Endothelial cell (in vitro differentiated cells): Measurements from ENCODE around the gene FBXW8. TPM values are rescaled to one million over a fixed set of nuclear protein-coding genes. Genes with fewer than 3 reads are reported as not detected.

Experiments used
- DNase-seq: peaks from one replicate; pipeline ENCODE4 v3.0.0; 2021; ENCODE audit warnings: low spot score
- H3K27ac Mint-ChIP-seq: one replicate; pipeline ENCODE4 v1.8.0; 2021; ENCODE audit warnings: mixed read lengths, inconsistent platforms; ENCODE audit not compliant: unreplicated experiment
- H3K27me3 Mint-ChIP-seq: one replicate; pipeline ENCODE4 v1.8.0; 2021; ENCODE audit warnings: mild to moderate bottlenecking, moderate library complexity, mixed read lengths, inconsistent platforms; ENCODE audit not compliant: unreplicated experiment
- H3K36me3 Mint-ChIP-seq: one replicate; pipeline ENCODE4 v1.8.0; 2021; ENCODE audit warnings: mild to moderate bottlenecking, low read depth, mixed read lengths, inconsistent platforms; ENCODE audit not compliant: unreplicated experiment
- H3K4me1 Mint-ChIP-seq: one replicate; pipeline ENCODE4 v1.8.0; 2021; ENCODE audit warnings: mild to moderate bottlenecking, mixed read lengths, inconsistent platforms; ENCODE audit not compliant: unreplicated experiment
- H3K4me3 Mint-ChIP-seq: one replicate; pipeline ENCODE4 v1.8.0; 2021; ENCODE audit warnings: mild to moderate bottlenecking, mixed read lengths, inconsistent platforms; ENCODE audit not compliant: unreplicated experiment
- H3K9me3 Mint-ChIP-seq: one replicate; pipeline ENCODE4 v1.8.0; 2021; ENCODE audit warnings: mixed read lengths, inconsistent platforms; ENCODE audit not compliant: unreplicated experiment
- total RNA-seq: library from RNA; stranded (reverse); fragmentation: NEBNext Ultra II Directional; extraction: Animal tissue kit (Norgen Biotek cat#: 25700); gene quantifications from one replicate; pipeline ENCODE4 v1.2.1, GENCODE V29; 2021; ENCODE audit not compliant: unreplicated experiment
- TF ChIP-seq, protein P1 (sequence below): fragments of 200-600 bp; sonication (generic); IDR thresholded peaks from one replicate; pipeline ENCODE4 v1.5.0; 2021; ENCODE audit warnings: antibody characterized with exemption; ENCODE audit not compliant: unreplicated experiment

The FBXW8 gene
- total RNA-seq, 1 donor from 2014 or later = 17.8 TPM

- Mint-ChIP-seq H3K9me3 (no peaks in the 10 kb centered on the region), H3K4me3 (no peak overlapping the region), H3K27me3 (peaks cover 12% of the 10 kb centered on the region), H3K27ac (no peak overlapping the region), H3K36me3 (no peaks in the 10 kb centered on the region), H3K4me1 (peaks cover 9% of the 10 kb centered on the region)
- no peak for DNase-seq
- TF ChIP-seq, protein P1, sequence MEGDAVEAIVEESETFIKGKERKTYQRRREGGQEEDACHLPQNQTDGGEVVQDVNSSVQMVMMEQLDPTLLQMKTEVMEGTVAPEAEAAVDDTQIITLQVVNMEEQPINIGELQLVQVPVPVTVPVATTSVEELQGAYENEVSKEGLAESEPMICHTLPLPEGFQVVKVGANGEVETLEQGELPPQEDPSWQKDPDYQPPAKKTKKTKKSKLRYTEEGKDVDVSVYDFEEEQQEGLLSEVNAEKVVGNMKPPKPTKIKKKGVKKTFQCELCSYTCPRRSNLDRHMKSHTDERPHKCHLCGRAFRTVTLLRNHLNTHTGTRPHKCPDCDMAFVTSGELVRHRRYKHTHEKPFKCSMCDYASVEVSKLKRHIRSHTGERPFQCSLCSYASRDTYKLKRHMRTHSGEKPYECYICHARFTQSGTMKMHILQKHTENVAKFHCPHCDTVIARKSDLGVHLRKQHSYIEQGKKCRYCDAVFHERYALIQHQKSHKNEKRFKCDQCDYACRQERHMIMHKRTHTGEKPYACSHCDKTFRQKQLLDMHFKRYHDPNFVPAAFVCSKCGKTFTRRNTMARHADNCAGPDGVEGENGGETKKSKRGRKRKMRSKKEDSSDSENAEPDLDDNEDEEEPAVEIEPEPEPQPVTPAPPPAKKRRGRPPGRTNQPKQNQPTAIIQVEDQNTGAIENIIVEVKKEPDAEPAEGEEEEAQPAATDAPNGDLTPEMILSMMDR = no peak
Observed at GRCh38 chr12:117063162-117063911, 152.6 kb downstream of the FBXW8 start.

DNA sequence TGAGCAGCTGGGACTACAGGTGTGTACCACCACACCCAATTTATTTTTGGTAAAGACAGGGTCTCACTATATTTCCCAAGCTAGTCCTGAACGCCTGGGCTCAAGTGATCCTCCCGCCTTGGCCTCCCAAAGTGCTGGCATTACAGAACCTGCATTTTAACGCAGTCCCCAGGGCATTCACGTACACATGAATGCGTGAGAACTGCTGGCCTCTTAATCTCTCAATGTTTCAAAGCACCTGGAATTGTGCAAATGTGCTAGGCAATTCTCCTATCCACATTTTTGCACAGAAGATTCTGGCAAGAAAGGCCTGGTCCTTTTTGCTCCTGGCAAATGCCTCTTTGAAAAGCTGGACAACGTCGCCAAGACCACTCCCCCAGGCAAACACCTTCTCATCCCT, 153.3 kb downstream of the FBXW8 start:
- Mint-ChIP-seq H3K36me3 (no peaks in the 10 kb centered on the region), H3K27ac (no peak overlapping the region), H3K4me1 (peaks cover 9% of the 10 kb centered on the region), H3K9me3 (no peaks in the 10 kb centered on the region), H3K4me3 (no peak overlapping the region), H3K27me3 (peaks cover 12% of the 10 kb centered on the region)
- DNase-seq = no peak
- TF ChIP-seq, protein P1 = no peak

DNA sequence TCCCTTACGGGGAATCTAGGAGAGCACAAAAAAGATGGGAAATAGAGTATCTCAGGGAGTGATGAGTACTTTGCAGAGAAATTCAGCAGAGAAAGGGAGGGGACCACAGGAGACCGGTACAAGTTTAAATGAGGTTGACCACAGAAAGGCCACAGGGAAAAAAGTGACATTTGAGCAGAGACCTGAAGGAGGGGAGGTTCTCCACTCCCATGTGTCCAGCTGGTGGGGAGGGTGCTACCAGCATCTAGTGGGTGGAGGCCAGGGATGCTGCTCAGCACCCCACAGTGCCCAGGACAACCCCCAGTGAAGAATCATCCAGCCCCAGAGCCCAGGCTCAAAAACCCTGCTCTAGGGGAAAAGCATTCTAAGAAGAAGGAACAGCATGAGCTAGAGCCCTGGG, 153.8 kb downstream of the FBXW8 start:
- DNase-seq = no peak
- Mint-ChIP-seq H3K9me3 (no peaks in the 10 kb centered on the region), H3K4me3 (no peak overlapping the region), H3K36me3 (no peaks in the 10 kb centered on the region), H3K27ac (no peak overlapping the region), H3K27me3 (peaks cover 12% of the 10 kb centered on the region), H3K4me1 (peaks cover 9% of the 10 kb centered on the region)
- TF ChIP-seq, protein P1 = no peak

GRCh38 chr12:117067016-117067415, 156.3 kb downstream of the FBXW8 start:
- Mint-ChIP-seq H3K9me3 (no peaks in the 10 kb centered on the region), H3K27ac (no peak overlapping the region), H3K4me1 (peaks cover 14% of the 10 kb centered on the region), H3K27me3 (peaks cover 12% of the 10 kb centered on the region), H3K36me3 (no peaks in the 10 kb centered on the region), H3K4me3 (no peak overlapping the region)
- TF ChIP-seq, protein P1 = no peak
- no peak for DNase-seq

DNA sequence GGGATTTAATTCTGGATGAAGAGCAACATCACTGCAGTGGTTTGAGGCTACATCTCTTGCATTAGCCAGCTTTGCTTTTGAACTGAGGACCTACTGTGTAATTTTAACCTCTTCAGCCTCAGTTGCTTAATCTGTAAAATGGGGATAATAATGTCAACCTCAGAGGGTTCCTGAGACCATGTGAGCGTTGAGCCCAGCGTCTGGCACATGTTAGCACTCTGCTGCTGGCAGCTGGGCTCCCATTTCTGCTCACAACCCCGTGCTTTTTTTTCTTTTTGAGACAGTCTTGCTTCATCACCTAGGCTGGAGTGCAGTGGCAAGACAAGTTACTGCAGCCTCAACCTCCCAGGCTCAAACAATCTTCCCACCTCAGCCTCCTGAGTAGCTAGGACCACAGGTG, 156.9 kb downstream of the FBXW8 start:
- Mint-ChIP-seq H3K27me3 (peaks cover 12% of the 10 kb centered on the region), H3K27ac (no peak overlapping the region), H3K4me3 (no peak overlapping the region), H3K4me1 (peaks cover 13% of the 10 kb centered on the region), H3K9me3 (no peaks in the 10 kb centered on the region), H3K36me3 (no peaks in the 10 kb centered on the region)
- TF ChIP-seq, protein P1 = no peak
- DNase-seq = no peak
